AG04450 (cell line): Measurements from ENCODE around the gene NFIA. TPM values are rescaled to one million over a fixed set of nuclear protein-coding genes. Genes with fewer than 3 reads are reported as not detected.

Experiments used
- CTCF ChIA-PET: fragments of 300-600, 350-600 bp; formaldehyde crosslinking; extraction: SDS; loops from one replicate; lab custom pipeline; 2022; ENCODE audit warnings: antibody characterized with exemption, inconsistent platforms; lab: Charles Lee
- POLR2A ChIA-PET: fragments of 350-600 bp; formaldehyde crosslinking; extraction: SDS; loops from one replicate; lab custom pipeline; 2021; ENCODE audit warnings: antibody characterized with exemption, inconsistent platforms; lab: Yijun Ruan, JAX
- DNase-seq: peaks from one replicate; pipeline ENCODE4 v3.0.0-alpha.2; 2011; ENCODE audit warnings: low read depth, low spot score
- H3K27ac ChIP-seq: one replicate; pipeline ENCODE4 v1.5.1; 2012; ENCODE audit warnings: low read depth, low read length, control low read depth
- H3K27me3 ChIP-seq: one replicate; pipeline ENCODE4 v1.6.0; 2012; ENCODE audit warnings: low read length; ENCODE audit not compliant: control insufficient read depth, insufficient read depth
- H3K4me3 ChIP-seq: 2 replicates; pipeline ENCODE4 v1.5.1; 2011; ENCODE audit warnings: mild to moderate bottlenecking, low read depth, low read length, control low read depth
- H3K9me3 ChIP-seq: 2 replicates; pipeline ENCODE4 v1.5.1; 2012; ENCODE audit warnings: low read length; ENCODE audit not compliant: control insufficient read depth, insufficient read depth
- polyA plus RNA-seq: library from polyadenylated mRNA; depleted of rRNA; stranded (reverse); fragments of >200 nt; gene quantifications from 2 replicates; pipeline ENCODE4 v1.2.3, GENCODE V29; 2011
- TF ChIP-seq, protein P1 (sequence below): IDR thresholded peaks from 2 replicates; pipeline ENCODE4 v1.5.1; 2011; ENCODE audit warnings: low read depth, low read length, control low read depth, inconsistent platforms

NFIA gene
- polyA plus RNA-seq, 1 experiment: 3.9 TPM

DNA sequence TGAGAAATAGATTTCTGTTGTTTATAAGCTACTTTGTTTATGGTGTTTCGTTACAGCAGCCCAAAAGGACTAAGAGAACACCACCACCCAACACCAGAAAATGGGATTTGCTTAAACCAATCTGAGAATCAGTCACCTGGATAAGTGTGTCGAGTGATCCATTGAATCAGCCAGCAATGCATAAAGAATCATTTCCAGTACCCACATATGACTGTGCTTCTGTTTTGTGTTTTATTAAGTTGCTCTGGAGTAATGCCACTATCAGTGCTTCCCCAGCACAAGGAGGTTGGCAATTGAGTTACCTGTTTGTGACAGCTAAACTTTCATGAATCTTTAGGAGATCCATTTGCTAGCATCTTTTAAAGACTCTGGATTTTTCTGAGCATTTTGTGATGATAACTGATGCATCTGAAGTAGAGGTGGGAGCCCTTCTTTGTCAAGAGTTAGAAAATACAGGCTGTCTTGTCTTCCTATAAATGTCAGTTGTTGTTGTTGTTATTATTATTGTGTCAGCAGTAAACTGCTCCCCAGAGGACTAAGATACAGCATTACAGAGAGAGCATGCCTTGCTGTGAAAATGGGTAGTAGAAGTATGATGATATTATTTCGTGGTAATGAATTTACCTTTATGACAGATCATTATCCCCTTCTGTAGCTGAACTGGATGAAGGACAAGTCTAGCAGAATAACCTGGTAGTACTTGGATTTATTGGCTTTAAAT is 225.2 kb downstream of the NFIA start:
- H3K9me3 ChIP-seq: no peaks in the 10 kb centered on the region
- CTCF ChIA-PET: no interaction called here

DNA sequence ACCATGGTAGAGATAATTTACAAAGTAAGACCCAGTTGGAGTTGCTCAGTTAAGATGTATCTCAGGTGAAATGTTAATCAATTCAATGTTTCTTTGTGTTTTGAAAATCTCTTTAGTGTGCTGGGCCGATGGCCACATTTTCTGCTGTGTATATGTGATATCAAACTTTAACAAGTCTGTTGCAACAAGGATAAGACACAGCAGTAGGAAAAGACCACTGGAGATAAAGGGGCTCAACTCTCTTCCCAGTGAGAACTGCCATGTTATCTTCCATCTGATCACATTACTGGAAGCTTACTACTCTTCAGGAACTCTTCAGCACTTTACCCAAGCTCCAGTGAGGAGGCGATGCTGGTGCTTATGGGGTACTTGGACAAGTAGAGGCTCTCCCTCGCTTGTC is 227.7 kb downstream of the NFIA start:
- H3K9me3 ChIP-seq: no peaks in the 10 kb centered on the region
- TF ChIP-seq, protein P1, sequence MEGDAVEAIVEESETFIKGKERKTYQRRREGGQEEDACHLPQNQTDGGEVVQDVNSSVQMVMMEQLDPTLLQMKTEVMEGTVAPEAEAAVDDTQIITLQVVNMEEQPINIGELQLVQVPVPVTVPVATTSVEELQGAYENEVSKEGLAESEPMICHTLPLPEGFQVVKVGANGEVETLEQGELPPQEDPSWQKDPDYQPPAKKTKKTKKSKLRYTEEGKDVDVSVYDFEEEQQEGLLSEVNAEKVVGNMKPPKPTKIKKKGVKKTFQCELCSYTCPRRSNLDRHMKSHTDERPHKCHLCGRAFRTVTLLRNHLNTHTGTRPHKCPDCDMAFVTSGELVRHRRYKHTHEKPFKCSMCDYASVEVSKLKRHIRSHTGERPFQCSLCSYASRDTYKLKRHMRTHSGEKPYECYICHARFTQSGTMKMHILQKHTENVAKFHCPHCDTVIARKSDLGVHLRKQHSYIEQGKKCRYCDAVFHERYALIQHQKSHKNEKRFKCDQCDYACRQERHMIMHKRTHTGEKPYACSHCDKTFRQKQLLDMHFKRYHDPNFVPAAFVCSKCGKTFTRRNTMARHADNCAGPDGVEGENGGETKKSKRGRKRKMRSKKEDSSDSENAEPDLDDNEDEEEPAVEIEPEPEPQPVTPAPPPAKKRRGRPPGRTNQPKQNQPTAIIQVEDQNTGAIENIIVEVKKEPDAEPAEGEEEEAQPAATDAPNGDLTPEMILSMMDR: no peak
- DNase-seq: no peak
- no peak overlapping the region for H3K27ac ChIP-seq
- H3K27me3 ChIP-seq: peaks cover 2% of the 10 kb centered on the region
- CTCF ChIA-PET: no interaction called here
- no peak overlapping the region for H3K4me3 ChIP-seq
- POLR2A ChIA-PET: no interaction called here

More for the DNA sequence above, 225.2 kb downstream of the NFIA start:
- no peak overlapping the region for H3K27ac ChIP-seq
- peaks cover 2% of the 10 kb centered on the region for H3K27me3 ChIP-seq
- TF ChIP-seq, protein P1: no peak
- H3K4me3 ChIP-seq: no peak overlapping the region
- POLR2A ChIA-PET: no interaction called here
- no peak for DNase-seq

DNA sequence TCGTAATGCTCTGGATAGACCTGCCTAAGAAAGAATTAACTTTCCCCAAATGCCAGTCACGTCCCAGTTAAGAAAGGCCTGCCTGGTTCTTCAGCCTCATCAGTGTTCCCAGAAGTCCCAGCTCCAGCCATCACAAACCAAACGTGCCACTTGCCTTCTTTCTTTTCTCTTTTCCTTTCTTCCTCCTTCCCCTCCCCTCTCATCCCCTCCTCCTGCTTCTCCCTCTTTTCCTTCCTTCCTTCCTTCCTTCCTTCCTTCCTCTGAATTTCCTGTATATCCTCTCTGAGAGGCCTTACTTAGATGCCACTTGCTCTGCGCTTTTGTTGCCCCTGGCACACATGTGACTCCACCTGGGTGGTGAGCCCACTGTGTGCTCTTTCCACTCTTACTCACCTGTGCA is 228.2 kb downstream of the NFIA start:
- H3K27ac ChIP-seq: no peak overlapping the region
- H3K4me3 ChIP-seq: no peak overlapping the region
- no peaks in the 10 kb centered on the region for H3K9me3 ChIP-seq
- no peak for DNase-seq
- no peaks in the 10 kb centered on the region for H3K27me3 ChIP-seq
- POLR2A ChIA-PET: no interaction called here
- TF ChIP-seq, protein P1: no peak
- CTCF ChIA-PET: no interaction called here

DNA sequence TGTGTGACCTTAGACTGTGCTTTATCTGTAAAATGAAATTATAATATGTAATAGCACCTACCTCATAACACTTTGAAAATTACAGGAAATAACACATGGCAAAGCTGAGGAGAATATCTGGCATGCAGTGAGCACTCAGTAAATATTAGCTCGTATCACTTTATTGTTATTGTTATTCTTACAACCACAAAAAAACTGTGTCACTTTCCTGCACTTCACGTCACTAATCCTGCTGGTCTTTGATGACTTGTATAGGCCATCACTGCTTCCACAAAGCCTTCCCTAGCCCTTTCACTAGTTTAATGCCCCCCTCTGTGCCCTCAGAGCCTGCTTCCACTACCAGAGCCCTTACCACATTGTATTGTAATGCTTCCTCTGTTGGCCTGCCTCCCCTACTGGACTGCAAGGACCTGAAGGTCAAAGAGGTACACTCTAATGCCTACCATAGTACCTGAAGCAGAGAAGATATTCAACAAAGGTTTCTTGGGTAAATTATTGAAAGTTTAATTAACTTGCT is 231.6 kb downstream of the NFIA start:
- ChIA-PET CTCF (no interaction called here), POLR2A (no interaction called here)
- Histone ChIP-seq H3K9me3 (no peaks in the 10 kb centered on the region), H3K27me3 (no peaks in the 10 kb centered on the region), H3K4me3 (no peak overlapping the region), H3K27ac (no peak overlapping the region)
- no peak for DNase-seq
- TF ChIP-seq, protein P1: no peak

DNA sequence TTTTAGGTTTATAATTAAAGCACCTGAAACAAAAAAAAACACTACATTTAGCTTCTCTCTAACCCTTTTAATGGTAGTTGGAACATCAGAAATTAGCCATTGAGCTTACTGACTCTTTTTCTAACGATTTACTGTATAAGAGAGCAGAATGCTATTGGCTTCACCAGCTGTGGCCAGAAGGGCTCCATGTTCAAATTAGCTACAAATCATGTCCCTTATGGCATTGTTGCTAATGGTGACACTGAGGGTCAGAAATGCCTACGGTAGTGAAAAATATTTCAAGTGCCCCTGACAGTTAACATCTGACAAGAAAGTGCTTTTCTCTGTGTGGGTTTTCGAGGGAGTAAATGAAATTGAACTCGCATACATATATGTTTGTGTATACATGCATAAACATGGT is 232.7 kb downstream of the NFIA start:
- ChIA-PET CTCF (no interaction called here), POLR2A (no interaction called here)
- no peaks in the 10 kb centered on the region for H3K27me3 ChIP-seq
- no peak for DNase-seq
- H3K4me3 ChIP-seq: no peak overlapping the region
- H3K9me3 ChIP-seq: no peaks in the 10 kb centered on the region
- H3K27ac ChIP-seq: no peak overlapping the region
- TF ChIP-seq, protein P1: no peak
